HG02678 (cell line): Measurements from ENCODE around the gene SLC12A8.
A peak's percentile ranks its signal among the peaks of the same experiment; 100 is the strongest.

Experiments
- ATAC-seq: cut with Tn5 transposase; IDR thresholded peaks from one replicate; pipeline ENCODE4 v1.9.1; 2021; ENCODE audit warnings: mild to moderate bottlenecking, moderate library complexity; ENCODE audit not compliant: unreplicated experiment

SLC12A8 gene

DNA sequence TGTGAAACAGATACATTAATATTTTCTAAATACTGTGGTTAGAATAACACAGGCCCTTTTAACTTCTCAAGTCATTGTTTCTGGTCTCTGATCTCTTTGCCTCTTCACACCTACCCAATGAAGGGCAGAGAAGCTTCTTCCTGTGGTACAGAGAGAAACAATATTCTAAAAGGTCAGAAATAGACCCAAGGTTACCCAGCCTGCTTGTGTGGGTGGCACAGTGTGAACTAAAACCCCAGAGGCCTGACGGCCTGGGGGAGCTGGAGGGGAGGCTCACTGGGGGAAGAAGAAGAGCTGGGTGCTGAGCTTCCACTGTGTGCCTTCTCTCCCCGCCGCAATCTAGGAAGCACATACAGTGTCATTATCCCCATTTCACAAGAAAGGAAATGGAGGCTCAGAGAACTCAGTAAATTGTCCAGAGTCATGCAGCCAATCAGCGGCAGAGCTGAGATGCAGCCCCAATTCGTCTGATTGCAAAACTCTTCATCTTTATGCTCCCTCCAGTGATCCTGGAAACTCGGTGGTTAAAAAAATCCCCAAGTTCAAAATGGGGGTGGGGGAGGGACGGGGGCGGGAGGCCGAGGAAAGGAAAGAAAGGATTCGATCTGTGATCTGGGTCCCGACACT lies 92.7 kb downstream of the SLC12A8 start:
- peak; percentile 75 for ATAC-seq

DNA sequence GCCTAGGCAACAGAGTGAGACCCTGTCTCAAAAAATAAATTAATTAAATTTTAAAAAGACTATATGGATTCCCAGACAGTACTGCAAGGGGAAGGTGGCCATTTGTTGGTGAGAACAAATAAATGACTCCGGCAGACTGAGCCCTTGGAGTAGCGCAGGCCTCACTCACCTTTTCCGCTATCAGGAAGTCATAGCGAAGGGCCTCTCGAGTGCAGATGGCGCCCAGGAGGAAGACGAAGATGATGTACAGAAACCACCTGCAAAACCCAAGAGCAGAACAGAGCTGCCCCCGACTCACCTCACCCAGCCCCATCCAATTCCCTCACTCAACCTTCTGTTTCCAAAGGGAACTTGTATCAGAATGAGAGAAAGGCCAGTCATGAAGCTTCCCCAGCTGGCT lies 93.9 kb downstream of the SLC12A8 start:
- no peak for ATAC-seq

DNA sequence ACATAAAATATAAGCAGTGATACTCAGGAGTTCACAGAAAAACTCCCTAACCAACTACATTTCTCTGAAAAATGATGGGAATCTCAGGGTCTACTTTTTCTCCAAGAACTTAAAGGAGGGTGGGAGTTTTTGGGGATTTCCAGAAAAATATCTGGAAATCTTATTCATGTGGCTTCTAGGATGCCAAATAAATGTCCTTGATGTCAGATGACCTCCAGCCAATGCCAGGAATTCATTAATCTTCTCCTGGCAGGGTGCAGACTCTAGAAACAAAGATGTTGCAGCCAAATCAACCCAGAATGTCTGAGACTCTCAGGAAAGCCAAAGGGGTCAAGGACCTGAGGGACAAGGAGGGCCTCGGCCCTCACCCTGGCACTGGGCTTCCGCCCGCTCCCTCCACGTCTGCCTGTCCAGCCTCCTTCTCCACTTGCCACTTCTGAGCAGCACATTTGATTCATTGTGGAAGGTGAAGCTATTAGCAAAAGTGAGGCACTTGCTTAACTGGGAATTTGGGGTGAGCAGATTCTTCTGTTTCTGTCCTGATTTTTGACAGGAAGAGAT lies 94.8 kb downstream of the SLC12A8 start:
- no peak for ATAC-seq

DNA sequence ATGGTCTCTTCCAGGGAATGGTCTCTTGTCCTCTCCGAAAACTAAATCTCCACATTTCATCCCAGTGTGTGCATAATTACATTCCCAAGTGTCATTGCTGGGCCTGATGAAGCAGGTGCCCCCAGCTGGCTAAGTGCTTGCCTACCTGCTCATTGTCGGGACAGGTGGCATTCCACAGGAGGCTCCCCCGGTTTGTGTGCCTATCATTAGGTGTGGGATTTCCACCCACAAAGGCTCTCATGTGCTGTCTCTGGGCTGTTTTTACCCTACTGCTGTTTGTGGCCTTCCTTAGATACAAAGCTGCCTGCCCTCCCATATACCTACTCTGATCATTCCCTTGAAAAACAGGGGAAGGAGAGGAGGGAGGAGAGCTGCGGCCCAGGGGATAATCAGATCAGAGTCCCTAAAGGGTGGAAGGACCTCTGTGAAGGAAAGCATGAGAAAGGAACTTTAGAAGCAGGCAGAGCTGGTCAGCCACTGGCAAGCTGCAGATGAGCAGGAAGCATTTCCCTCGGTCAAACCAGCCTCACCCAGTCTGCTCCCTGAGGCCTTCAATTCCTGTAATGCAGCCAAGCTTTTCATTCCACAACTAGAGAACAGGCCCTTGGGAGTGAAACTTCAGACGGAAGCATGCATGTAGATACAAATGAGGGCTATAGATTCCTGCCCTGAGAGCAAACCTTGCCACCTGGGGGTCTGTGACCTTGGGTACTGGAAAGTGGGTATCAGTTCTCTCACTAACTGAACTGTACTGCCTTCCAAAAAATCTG lies 96.1 kb downstream of the SLC12A8 start:
- ATAC-seq: no peak

DNA sequence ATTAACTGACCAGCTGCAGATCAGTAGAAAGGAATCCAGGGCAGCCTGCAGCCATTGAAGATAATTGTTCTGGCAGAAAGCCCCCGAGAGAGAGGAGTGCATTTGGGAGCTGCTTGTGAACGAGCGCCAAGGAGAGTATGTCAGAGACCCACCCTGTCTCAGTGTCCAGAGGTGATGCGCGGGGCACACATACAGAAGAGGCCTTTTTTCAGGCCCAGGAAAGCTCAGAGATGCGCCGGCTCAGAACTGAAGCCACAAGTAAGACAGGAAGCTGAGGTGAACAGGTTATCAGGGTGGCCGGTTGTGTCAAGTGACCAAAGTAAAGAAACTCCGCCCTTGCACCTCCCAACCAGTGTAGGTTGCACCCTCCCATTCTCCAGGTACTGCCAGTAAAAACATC lies 96.9 kb downstream of the SLC12A8 start:
- ATAC-seq: no peak

DNA sequence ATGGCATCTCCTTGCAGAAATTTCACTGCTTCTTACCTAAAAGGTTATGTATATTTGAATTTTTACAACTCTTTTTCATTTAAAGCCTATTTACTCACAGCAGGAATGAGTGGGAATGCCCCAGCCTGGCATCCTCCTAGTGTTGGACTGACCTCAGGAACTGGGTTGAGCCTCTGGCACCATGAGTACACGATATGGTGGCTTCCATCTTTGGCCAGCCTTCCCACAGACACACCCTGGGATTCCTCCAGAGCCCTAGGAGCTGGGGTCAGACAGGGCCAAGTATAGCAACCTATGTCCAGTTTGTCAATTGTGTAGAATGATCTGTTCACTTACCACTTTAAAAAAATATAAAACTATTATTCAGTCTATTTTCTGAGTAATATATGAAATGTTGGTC lies 99.6 kb downstream of the SLC12A8 start:
- ATAC-seq: no peak

DNA sequence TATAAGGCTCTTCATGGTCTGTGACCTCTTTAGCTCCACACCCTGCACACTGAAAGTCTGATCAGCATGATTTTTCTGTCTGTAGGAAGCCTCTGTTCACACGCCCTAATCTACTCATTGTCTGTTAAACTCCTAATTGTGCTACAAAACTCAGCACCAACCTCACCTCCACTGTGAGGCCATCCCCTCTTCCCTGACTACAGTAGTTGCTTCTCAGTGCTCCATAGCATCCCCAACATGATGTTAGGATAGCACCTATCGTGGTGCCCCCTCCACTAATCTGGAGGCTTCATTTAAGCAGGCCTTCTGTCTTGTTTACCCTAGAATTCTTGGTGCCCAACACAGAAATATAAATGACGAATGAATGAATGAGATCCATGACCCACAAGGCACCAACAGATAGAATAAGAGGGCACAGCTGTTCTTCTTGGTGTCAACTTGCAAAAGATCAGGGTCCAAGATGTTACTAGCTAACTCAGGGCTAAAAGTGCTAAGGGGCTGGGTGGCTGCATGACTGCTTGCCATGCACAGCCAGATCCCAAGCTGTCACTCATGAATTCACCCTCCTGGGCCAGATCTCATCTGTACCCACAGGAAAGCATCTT lies 101.6 kb downstream of the SLC12A8 start:
- ATAC-seq: no peak

DNA sequence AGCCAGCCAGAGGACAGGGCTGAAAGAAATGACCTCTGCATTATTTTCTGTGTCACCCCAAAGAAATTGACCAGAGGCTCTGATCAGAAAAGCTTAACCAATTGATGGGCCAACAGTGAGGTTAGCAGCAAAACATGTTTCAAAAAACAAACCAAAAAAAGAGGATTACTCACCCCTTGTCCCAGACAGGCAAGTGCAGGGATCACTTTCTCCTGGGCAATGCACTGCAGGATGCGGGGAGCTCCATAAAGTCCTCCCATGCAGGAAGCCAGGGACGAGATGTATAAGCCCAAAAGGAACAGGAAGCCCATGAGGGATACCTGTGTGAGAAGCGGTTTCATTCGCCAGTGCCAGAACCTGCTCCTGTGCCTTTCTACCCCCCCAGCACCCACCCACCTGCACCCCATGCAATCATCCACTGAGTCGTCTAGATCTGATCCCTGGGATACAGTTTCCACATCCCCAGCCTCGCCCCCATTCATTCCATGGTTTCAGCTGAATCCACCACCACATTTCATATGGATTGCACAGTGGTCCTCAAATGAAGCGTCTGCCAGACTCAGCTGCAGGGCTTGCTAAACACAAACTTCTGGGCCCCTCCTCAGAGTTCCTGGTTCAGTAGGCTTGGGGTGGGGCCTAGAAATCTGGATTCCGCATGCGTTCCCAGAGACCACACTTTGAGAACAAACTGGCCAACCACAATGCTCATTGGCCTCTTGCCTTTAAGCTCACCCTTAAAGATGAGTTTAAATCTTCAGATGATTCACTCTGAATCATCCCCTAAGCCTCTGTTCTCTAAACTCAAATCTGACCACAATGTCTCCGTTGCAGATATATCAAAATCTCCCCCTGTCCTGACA lies 102.3 kb downstream of the SLC12A8 start:
- no peak for ATAC-seq

DNA sequence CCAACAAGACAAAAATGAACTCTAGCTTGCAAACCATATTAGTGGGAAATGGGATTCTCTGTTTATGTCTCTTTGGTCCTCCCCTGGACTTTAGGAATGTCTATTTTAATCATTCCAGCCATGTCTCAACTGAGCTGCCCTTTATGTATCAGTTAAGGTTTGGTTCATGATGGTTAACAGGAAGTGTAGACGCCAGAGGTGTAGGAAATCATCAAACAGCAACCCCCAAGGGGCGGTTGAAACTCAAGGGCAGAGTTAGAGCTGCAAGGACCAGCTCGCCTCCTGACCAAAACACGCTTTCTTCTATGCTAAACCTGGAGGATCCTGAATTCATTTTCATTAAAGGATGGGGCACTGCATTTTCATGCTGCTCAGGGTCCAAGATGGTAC lies 103.0 kb downstream of the SLC12A8 start:
- no peak for ATAC-seq

DNA sequence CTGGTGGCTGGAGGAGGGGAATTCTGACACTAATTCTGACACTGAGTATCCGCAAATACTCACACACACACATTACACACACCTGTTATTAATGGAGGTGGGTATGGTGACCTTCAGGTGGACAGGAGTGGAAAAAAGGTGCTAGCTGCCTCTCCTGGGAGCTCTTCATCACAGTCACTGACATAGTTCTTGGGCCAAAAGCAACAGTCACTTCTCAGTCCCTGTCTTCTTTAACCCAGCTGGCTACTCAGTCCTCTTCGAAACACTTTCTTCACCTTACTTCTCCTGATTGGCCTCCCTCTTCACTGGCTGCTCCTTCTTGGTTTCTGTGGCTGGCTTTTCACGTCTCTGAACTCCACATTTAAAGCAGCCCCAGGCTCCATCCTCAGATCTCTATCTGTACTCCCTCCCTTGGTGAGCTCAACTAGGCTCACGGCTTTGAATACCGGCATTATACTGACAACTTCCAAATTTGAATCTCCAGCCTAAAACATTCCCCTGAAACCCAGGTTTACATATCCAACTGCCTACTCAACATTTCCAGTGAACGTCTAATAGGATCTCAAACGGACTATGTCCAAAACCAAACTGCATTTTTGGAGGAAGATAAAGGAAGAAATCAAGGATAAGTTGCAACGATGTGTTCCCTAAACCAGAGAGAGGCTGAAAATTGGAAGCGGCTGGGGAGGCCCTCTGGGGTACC lies 103.6 kb downstream of the SLC12A8 start:
- ATAC-seq: no peak

DNA sequence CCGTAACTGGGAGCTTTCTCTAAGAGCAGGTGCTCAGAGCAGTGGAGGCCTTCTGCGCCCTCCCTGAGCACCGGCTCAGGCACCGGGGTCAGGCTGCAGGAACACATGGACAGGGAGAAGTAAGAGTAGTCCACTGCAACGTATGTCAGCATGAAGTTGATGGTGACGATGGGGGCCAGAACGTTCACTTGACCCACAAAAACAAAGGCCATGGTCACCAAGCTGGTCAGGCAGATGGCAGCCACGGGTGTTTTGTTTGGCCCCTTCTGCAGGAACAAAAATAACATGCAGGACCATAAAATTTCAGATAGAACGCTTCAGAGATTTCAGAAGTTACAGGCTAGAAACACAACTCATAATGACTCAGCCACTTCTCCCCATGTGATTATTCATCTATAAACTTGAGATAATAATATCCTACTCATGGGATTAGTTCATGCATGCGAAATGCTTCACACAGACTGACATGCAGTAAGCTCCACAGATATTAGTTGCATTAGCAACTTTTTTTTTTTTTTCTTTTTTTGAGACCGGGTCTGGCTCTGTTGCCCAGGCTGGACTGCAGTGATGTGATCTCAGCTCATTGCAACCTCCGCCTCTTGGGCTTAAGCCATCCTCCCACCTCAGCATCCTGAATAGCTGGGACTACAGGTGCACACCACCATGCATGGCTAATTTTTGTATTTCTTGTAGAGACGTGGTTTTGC lies 104.5 kb downstream of the SLC12A8 start:
- peak; percentile 51 for ATAC-seq

DNA sequence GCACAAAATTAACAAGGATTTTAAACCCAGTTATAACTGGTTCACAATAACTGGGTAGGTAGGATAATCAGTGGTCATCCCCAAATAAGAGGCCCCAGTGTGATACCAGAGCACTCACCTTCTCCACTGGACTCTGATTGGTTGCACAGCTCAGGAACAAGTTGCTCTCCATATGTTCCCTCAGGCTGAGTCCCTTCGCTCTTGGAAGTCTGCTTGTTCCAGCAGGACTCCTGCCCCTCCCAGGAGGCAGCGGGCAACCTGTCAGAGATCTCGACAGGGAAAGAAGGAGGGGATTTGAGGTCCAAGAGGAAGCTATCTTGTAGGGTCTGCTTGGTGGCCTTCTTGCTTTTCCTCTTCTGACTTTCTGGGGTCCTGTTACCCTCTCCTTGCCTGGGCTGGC lies 105.2 kb downstream of the SLC12A8 start:
- no peak for ATAC-seq

DNA sequence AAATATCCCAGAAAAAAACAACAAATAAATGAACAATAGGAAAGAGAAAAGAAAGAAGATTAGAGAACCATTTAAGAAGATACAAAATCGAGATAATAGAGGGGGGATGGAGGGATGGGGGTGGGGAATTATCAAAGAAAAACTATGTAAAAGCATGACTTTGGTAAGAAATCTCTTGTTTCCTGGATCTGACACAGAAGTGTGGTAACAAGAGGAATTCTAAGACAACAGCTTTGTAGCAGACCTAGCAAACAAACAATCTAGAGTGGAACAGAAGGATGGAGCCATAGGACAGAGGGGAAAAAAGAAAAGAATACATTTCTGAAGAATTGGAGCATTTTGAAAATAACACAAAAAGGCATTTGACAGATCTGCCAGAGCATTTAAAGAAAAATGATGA lies 107.4 kb downstream of the SLC12A8 start:
- no peak for ATAC-seq

DNA sequence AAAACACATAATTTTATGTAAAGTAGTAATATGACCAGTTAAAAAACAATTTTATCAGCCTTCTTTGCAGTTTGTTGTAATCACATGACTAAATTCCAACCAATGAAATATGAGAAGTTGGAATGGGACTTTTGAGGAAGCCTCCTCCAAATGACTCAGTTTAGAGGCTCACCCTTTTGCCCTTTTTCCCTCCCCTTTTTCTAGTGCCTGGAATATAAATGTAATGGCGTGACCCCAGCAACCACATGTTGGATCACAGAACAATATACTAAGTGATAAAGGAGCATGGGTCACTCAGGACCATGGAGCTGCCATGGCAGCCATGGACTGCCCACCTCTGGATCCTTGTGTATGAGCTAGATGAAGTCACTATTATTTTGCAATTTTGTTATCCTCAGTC lies 107.9 kb downstream of the SLC12A8 start:
- no peak for ATAC-seq

DNA sequence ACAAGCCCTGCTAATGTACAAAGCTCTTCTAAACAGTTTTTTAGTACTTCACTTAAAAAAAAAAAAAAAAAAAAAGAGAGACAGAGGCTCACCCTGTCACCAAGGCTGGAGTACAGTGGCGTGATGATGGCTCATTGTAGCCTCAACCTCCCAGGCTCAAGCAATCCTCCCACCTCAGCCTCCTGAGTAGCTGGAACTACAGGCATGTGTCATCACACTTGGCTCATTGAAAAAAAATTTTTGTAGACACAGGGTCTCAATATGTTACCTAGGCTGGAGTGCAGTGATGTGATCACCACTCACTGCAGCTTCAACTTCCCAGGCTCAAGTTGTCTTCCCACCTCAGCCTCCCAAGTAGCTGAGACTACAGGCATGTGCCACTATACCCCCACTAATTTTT lies 109.1 kb downstream of the SLC12A8 start:
- ATAC-seq: no peak

DNA sequence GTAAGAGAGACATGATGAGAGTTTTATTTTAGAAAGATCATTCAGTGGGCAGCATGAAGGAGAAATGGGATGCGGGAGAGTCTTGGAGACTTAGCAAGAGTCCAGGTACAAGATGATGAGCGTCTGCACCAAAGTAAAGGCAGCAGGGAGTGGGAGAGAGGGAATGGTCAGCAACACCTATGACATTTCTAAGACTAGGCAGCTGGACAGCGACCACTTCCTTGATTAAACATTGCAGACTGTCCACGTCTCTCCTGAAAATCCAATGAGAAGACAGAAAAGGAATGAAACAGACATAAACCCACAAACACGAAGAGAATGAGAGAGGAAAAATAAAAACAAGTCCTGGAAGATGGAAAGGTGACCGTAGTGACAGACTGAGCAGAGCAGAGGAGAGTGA lies 110.1 kb downstream of the SLC12A8 start:
- no peak for ATAC-seq

DNA sequence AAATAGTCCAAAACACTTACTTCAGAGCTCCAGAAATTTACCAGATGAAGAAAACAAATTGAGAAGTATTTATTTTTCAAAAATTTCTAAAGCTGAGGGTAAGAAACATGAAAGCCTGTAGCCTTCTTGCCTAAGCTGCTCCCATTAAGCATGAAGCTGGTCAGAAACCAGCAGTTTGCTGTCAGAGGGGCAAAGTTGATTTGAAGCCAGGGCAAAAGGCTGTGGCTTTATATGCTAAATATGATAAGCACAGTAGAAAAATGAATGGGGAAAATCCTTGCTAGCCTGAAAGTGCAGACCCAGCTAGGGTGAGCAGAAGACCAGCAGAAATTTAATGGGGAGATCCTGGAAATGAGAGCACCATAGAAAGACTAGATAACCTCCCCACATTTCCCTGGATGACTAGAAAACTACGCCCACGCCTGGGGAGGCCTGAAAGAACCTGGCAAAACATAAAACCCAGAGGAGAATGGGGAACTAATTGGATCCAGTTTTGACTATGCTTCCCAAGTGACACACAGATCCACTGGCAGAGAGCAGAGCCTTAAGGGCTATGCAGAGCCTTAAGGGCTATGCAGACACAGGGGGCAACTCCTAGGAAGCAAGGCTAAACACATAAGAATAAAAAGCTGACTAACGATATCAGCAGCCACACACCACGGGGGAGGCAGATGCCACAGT lies 113.8 kb downstream of the SLC12A8 start:
- no peak for ATAC-seq

DNA sequence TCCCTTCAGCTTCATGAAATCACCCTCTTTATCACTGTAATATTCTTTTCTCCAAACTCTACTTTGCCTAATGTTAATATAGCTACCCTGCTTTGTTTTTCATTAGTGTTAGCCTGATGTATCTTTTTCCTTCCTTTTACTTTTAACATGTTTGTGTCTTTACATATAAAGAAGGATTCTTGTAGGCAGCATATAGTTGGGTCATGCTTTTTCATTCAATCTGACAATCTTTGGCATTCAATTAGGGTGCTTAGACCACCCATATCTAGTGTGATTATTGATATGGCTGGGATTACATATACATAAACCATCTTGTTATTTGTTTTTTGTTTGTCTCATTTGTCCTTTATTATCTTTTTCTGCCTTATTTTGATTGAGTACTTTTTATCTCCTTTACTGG lies 121.9 kb downstream of the SLC12A8 start:
- no peak for ATAC-seq

DNA sequence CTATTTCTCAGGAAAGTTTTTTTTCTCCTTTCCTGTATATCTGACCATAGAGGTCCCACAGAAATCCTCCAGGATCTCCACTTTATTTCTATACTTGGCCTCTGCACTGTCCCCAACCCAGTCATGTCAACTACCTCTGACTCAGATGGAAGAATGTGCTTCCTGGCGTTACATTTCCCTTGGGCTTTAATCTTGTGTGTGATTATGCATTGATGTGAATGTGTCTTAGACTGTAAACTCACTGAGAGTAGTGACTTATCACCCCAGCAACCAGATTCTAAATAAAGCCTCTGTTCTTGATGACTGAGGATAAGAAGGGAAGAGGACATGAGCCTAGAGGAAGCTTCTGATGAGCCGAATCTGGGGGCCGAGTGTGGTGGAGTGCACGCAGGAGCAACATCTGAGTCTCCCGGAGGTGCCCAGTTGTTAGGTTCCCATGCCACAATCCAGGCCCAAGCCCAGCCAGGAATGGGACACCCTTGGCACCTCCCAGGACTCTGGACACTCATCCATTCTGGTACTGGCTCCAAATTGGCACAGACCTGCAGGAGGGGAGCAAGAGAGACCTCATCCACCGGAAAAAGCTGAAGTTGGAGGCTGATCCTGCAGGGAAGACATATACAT lies 124.7 kb downstream of the SLC12A8 start:
- ATAC-seq: no peak
